NT2/D1 (cell line): ENCODE data around the gene GTF2A2.
"Not testable (repeated sequence)": the region's sequence is repeated elsewhere in the genome, so short reads cannot be mapped to it uniquely, and the experiment has no call there.

Source experiments
- SUZ12 ChIP-seq: IDR thresholded peaks from 2 replicates; pipeline ENCODE4 v1.6.1; 2011; ENCODE audit not compliant: insufficient read length, insufficient read depth; ENCODE audit errors: extremely low read depth
- YY1 ChIP-seq: IDR thresholded peaks from 2 replicates; pipeline ENCODE4 v1.6.1; 2011; ENCODE audit not compliant: insufficient read length, insufficient read depth
- ZNF274 ChIP-seq: IDR thresholded peaks from 2 replicates; pipeline ENCODE4 v1.6.1; 2011; ENCODE audit warnings: mild to moderate bottlenecking, low read depth, low read length

GRCh38 chr15:59645812-59646211 lies 11.5 kb downstream of the GTF2A2 start:
- not testable (repeated sequence) for TF ChIP-seq ZNF274, SUZ12, YY1
